CD4-positive, alpha-beta T cell treated with Interferon alpha-2 for 1 hour (primary cell): ENCODE data around the gene ABCG5.

ENCODE experiments used
- DNase-seq, 2 donors: peaks; one replicate each; pipeline ENCODE4 v3.0.0-alpha.2; 2020 to 2022

Gene ABCG5

GRCh38 chr2:43838560-43839267 lies at the start of gene ABCG5, which contains the start of gene ABCG8:
ABCG5 (minus strand) TSS chr2:43838839; CDS start chr2:43838679, 160 bp downstream.
ABCG8 (plus strand) TSS chr2:43838971; CDS start chr2:43839054, 83 bp downstream.
- DNase-seq: no peak

DNA sequence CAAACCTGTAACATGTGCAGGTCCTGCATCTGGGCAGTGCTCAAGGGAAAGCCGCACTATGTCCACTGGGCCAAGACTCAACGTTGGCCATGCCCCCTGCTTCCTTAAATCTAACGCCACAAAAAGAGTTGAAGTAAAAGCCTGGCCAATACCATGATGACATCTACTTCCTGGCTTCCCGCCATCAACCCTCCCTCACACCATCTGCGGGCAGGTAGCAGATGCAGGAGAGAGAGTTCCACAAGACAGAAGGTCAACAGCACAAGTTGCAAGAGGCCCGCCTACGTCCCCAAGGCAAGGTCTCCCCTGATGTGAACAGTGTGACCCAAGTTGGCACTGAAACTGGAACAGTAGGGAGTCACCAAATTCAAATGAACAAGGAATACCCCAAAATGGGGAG lies 48.5 kb upstream of the ABCG5 start:
- no peak for DNase-seq

- no peak for DNase-seq
Measured at GRCh38 chr2:43885132-43885632, 46.5 kb upstream of the ABCG5 start.

GRCh38 chr2:43884689-43885088 lies 46.0 kb upstream of the ABCG5 start:
- no peak for DNase-seq

- no peak for DNase-seq
Measured at GRCh38 chr2:43882312-43882711, 43.7 kb upstream of the ABCG5 start.

GRCh38 chr2:43880952-43881351 lies 42.3 kb upstream of the ABCG5 start:
- no peak for DNase-seq

GRCh38 chr2:43880471-43880870 lies 41.8 kb upstream of the ABCG5 start:
- no peak for DNase-seq

GRCh38 chr2:43879261-43879660 lies 40.6 kb upstream of the ABCG5 start:
- DNase-seq: no peak

DNA sequence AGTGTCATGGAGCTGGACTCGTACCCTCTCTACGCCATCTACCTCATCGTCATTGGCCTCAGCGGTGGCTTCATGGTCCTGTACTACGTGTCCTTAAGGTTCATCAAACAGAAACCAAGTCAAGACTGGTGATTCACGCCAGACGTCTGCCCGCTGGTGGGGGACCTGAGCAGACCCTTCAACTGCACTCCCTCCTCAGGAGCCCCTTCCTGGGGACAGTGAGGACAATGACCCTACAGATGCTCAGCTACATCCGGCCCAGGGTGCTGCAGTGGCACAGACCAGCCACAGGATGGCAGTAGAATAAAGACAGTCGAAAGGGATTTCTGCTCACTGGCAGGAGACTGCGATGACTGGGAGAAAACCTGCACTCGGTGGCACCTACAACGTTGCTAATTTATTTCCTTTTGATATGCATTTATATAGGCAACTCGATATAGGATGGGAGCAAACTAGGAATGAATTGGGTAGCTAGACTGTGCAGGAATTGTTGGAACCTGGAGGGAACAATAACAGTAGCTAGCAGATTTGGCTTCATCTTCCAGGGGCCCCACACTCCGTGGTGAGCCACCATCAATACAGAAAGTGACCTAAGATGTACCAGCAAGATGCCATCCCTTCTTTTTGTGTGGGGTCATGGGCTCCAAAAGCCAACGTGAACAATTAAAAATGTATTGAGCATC lies 39.3 kb upstream of the ABCG5 start:
- peak; percentile 25 to 57 for DNase-seq

DNA sequence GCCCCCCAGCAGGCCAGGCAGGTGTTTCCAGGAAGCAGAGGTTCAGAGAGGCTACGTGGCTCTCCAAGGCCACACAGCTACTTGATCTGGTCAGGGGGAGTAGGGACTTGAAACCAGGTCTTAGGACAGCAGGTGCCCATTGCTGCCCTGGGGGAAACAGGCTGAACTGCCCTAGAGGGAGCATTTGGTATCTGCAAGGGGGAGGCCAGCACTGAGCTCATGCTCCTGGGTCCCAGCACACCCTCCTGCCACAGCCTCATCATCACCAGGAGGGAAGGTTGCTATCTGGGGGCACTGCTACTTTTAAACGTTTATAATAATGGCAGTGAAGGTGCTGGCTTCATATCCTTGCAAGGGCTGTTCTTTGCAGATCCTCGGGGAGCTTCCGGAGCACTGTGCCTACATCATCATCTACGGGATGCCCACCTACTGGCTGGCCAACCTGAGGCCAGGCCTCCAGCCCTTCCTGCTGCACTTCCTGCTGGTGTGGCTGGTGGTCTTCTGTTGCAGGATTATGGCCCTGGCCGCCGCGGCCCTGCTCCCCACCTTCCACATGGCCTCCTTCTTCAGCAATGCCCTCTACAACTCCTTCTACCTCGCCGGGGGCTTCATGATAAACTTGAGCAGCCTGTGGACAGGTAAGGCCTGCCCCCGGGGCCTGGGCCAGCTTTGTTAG lies 36.3 kb upstream of the ABCG5 start:
- DNase-seq: no peak

GRCh38 chr2:43872151-43872550 lies 33.5 kb upstream of the ABCG5 start:
- DNase-seq: no peak

DNA sequence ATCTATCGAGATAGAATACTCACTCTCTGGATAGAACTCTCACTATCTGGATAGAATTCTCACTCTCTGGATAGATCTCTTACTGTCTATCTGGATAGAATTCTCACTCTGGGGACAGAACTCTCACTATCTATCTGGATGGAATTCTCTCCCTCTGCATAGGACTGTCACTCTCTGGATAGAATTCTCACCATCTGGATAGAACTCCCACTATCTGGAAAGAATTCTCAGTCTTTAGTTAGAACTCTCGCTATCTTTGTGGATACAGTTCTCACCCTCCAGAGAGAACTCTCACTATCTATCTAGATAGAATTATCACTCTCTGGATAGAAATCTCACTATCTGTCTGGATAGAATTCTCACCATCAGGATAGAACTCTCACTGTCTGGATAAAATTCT lies 16.7 kb upstream of the ABCG5 start:
- no peak for DNase-seq

DNA sequence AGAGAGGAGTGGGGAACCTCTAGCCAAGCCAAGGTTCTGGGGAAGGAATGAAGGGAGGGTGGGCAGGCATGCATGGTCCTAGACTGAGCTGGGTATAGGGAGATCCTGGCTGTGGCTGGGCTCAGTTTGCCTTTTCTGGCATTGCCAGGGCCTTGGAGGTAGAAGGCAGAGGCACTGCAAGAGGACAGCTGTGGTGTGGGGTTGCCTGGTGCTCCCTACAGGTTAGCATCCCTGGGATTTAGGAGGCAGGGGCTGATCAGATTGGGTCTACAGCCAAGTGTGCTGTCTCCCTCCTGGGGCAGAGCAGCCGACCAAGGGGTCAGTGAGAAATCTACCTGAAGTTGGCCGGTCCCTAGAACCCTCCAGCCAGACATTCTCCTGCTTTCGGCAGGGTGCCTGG lies 16.0 kb upstream of the ABCG5 start:
- no peak for DNase-seq

DNA sequence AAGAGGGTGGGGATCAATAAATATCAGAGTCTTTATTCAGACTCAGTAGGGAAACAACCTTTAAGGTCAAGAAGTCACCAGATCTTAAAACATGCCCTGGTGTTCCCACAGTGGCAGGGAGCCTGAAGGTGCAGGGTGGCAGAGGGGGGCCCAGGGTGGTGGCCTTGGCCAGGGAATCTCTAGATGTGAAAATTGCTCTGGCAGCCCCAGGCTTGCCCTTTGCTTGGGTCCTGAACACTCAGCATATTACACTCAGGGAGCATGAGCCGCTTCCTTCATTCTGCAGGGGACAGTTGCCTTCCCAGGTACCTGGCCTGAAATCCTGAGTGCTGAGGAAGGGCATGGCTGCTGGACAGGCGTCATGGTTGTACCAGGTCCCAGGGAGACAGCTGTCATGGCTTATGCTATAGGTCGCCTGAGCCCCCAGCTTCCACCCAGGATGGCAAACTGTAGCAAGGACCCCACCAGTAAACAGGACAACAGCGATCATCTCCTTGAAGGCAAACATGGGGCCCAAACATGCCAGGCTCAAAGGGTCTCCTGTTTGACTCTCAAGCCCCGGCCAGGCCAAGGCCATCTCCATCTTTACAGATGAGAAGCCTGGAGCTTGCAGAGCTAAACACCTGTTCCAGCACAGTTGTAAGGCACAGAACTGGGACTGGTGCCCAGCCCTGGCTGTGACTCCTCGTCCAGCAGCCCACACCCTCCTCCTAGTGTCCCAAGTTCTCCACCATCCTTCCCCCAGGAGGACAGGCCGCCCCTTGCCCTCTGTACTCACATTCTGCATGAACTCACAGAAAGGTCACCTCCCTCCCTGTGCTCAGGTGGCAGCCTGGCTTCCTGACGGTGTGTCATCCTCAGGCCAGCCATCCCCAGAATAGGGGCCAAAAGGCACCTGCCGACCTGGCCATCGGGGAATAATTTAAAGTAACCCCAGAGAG lies 14.8 kb upstream of the ABCG5 start:
- DNase-seq: no peak

GRCh38 chr2:43852196-43852730 lies 13.6 kb upstream of the ABCG5 start:
- DNase-seq: no peak

- DNase-seq: no peak
Measured at GRCh38 chr2:43851011-43851980, 12.7 kb upstream of the ABCG5 start.

DNA sequence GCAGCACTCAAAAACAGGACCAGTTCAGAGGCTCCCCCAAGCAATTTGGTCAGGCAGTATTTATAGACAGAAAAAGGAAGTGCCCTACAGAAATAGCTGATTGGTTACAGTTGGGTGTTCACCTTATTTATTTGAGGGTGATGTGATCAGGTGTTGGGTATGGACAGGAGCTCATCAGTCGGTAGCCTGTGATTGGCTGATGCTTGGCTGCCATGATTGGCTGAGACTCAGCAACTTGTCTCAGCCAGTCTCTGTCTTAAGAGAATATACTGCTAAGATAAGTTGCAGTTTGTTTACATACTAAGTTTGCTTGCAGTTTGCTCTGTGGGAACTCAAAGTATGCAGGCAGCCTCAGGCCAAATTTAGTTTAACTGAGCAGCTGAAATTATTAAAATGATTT lies 9.6 kb upstream of the ABCG5 start:
- no peak for DNase-seq

- DNase-seq: no peak
Measured at GRCh38 chr2:43846140-43846793, 7.6 kb upstream of the ABCG5 start.

GRCh38 chr2:43845181-43845580 lies 6.5 kb upstream of the ABCG5 start:
- DNase-seq: no peak

DNA sequence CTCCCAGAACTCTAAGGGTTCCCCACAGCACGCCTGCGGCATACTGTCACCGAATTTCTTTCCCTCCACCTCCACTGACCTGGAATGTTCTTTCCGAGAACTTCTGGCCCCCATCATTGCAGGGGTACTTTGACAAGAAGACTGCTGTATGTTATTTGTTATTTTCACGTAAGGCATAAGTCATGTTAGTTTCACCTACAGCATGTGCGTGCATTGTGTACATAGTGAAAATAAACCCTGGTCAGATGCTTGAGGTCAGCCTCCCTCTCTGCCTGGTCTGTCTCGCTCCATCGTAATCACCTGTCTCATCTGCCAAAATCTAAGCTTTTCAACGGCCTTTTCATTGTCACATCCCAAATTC lies 4.2 kb upstream of the ABCG5 start:
- no peak for DNase-seq
